WTC11 (cell line): ENCODE measurements around the gene ADCY1.

Source experiments
- ATF2 ChIP-seq: sonication (generic); formaldehyde crosslinking; IDR thresholded peaks from 2 replicates; pipeline ENCODE4 v1.8.1; 2022; ENCODE audit warnings: low read depth, missing genetic modification reagents, borderline replicate concordance
- ATF3 ChIP-seq: sonication (generic); formaldehyde crosslinking; conservative IDR thresholded peaks from 2 replicates; pipeline ENCODE4 v1.8.1; 2022; ENCODE audit warnings: mild to moderate bottlenecking, missing genetic modification reagents
- CTCF ChIP-seq: fragments of 200-600 bp; IDR thresholded peaks from 2 replicates; pipeline ENCODE4 v1.8.0; 2022; ENCODE audit warnings: antibody characterized with exemption
- ETV6 ChIP-seq: sonication (generic); formaldehyde crosslinking; IDR thresholded peaks from 2 replicates; pipeline ENCODE4 v1.8.1; 2022; ENCODE audit warnings: mild to moderate bottlenecking, missing genetic modification reagents
- FOXJ3 ChIP-seq: sonication (generic); formaldehyde crosslinking; IDR thresholded peaks from 2 replicates; pipeline ENCODE4 v1.9.0; 2021; ENCODE audit warnings: missing genetic modification reagents, mild to moderate bottlenecking, borderline replicate concordance
- JUN ChIP-seq: sonication (generic); formaldehyde crosslinking; IDR thresholded peaks from 2 replicates; pipeline ENCODE4 v1.8.0; 2023; ENCODE audit warnings: mild to moderate bottlenecking, missing genetic modification reagents
- MYBL2 ChIP-seq: sonication (generic); formaldehyde crosslinking; IDR thresholded peaks from 2 replicates; pipeline ENCODE4 v1.8.1; 2023; ENCODE audit warnings: mild to moderate bottlenecking, moderate library complexity, missing genetic modification reagents
- NR3C1 ChIP-seq: sonication (generic); formaldehyde crosslinking; conservative IDR thresholded peaks from 2 replicates; pipeline ENCODE4 v1.8.1; 2023; ENCODE audit warnings: low read depth, mild to moderate bottlenecking, missing genetic modification reagents
- RORB ChIP-seq: fragments of 250-450 bp; sonication (Bioruptor Pico); IDR thresholded peaks from 2 replicates; pipeline ENCODE4 v1.9.0; 2021; ENCODE audit warnings: mild to moderate bottlenecking
- SMAD4 ChIP-seq: sonication (generic); formaldehyde crosslinking; IDR thresholded peaks from 2 replicates; pipeline ENCODE4 v1.8.0; 2022; ENCODE audit warnings: mild to moderate bottlenecking, missing genetic modification reagents
- SP1 ChIP-seq: sonication (generic); formaldehyde crosslinking; conservative IDR thresholded peaks from 2 replicates; pipeline ENCODE4 v1.8.1; 2022; ENCODE audit warnings: missing genetic modification reagents
- TEAD4 ChIP-seq: sonication (generic); formaldehyde crosslinking; IDR thresholded peaks from 2 replicates; pipeline ENCODE4 v1.8.0; 2022; ENCODE audit warnings: mild to moderate bottlenecking, missing genetic modification reagents
- USF2 ChIP-seq: sonication (generic); formaldehyde crosslinking; IDR thresholded peaks from 2 replicates; pipeline ENCODE4 v1.8.1; 2023; ENCODE audit warnings: mild to moderate bottlenecking, missing genetic modification reagents, moderate library complexity
- ZBTB43 ChIP-seq: sonication (generic); formaldehyde crosslinking; IDR thresholded peaks from 2 replicates; pipeline ENCODE4 v1.8.1; 2023; ENCODE audit warnings: mild to moderate bottlenecking, missing genetic modification reagents

GRCh38 chr7:45715471-45716352 is 141.5 kb downstream of the ADCY1 start:
- no peak for TF ChIP-seq SMAD4 (CRISPR knock-in tag)
- TF ChIP-seq CTCF = no peak
- no peak for TF ChIP-seq ATF2 (CRISPR knock-in tag)
- TF ChIP-seq RORB (CRISPR knock-in tag) = no peak
- TF ChIP-seq SP1 = no peak
- no peak for TF ChIP-seq ETV6
- no peak for TF ChIP-seq JUN
- TF ChIP-seq USF2 = no peak
- no peak for TF ChIP-seq NR3C1 (CRISPR knock-in tag)
- no peak for TF ChIP-seq ATF3
- no peak for TF ChIP-seq TEAD4 (CRISPR knock-in tag)
- TF ChIP-seq ZBTB43 (CRISPR knock-in tag) = no peak
- TF ChIP-seq MYBL2 = no peak
- TF ChIP-seq FOXJ3 = no peak
